ENCODE data around the gene ANKRD63. TPM values are rescaled to one million over a fixed set of nuclear protein-coding genes. Genes with fewer than 3 reads are reported as not detected.

The ANKRD63 gene
- total and polyA plus RNA-seq, 7 donors, result not detected

GRCh38 chr15:40302288-40302886, 19.5 kb upstream of the ANKRD63 start:
- ATAC-seq, result no peak
- no peak for TF ChIP-seq CTCF (IDR thresholded peaks at IDR 0.05)
- Histone ChIP-seq H3K9me3 (peaks cover 4% of the 10 kb centered on the region), H3K27ac (no peak overlapping the region), H3K4me3 (no peak overlapping the region), H3K27me3 (ENCODE audit: insufficient read depth in 3 of 3, low read length in 2 of 3) (no peaks in the 10 kb centered on the region), H3K4me1 (no peaks in the 10 kb centered on the region), H3K36me3 (ENCODE audit: insufficient read depth in 1 of 2, low read depth in 1 of 2) (no peaks in the 10 kb centered on the region)
- WGBS, 3 donors, result 90 to 92% (median 90%) methylated on average over 19 of the region's 19 CpGs
- no peak for DNase-seq
- intact Hi-C loops (cut with DNase I), result no loop called here

DNA sequence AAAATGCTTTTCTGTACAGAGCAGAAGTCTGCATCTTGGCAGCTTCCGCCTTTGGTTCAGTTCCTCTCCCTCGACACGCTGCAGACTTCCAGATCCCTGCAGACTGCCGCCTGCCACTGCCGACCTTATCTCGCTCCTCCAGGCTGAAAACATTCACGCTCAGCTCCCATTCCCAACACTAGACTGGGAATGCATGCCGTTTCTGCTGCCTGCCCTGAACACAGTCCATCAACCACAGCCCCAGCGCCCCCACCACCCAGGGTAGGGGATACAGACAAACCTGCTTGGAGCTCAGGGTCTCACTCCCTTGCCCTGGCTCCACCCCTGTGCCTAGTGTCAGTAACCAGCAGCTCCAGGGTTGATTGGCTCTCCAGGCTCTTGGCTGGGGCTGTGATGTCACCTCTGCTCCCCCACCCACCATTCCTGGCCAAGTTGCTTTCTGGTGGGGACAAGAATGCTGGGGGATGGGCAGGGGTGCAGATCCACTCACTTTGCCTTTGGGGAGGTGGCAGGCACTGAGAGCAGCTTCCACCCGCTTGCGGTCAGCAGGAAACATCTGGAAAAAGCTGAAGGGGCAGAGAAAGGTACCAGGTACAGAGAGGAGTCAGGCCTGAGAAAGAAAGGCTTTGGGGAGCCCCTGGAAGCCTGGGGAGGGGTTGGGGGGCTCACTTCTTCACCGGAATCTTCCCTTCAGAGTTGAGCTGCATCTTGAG, 18.8 kb upstream of the ANKRD63 start:
- Histone ChIP-seq H3K4me1 (no peaks in the 10 kb centered on the region), H3K36me3 (ENCODE audit: insufficient read depth in 1 of 2, low read depth in 1 of 2) (no peaks in the 10 kb centered on the region), H3K27me3 (ENCODE audit: insufficient read depth in 3 of 3, low read length in 2 of 3) (no peaks in the 10 kb centered on the region), H3K4me3 (no peak overlapping the region), H3K27ac (no peak overlapping the region), H3K9me3 (peaks cover 4% of the 10 kb centered on the region)
- ATAC-seq (no peak), DNase-seq (no peak)
- intact Hi-C loops (cut with DNase I), result no loop called here
- 52 to 62% (median 60%) methylated on average over 12 of the region's 12 CpGs for WGBS, 3 donors
- no peak for TF ChIP-seq CTCF (IDR thresholded peaks at IDR 0.05)

- H3K27ac ChIP-seq, result no peak overlapping the region
- ATAC-seq (no peak), DNase-seq (no peak)
- H3K36me3 ChIP-seq (ENCODE audit: insufficient read depth in 1 of 2, low read depth in 1 of 2), result no peaks in the 10 kb centered on the region
- no peaks in the 10 kb centered on the region for H3K27me3 ChIP-seq (ENCODE audit: insufficient read depth in 3 of 3, low read length in 2 of 3)
- no peak for TF ChIP-seq CTCF (IDR thresholded peaks at IDR 0.05)
- H3K4me1 ChIP-seq, result no peaks in the 10 kb centered on the region
- H3K9me3 ChIP-seq, result peaks cover 4% of the 10 kb centered on the region
- intact Hi-C loops (cut with DNase I), result no loop called here
- 88 to 91% (median 89%) methylated on average over 2 of the region's 2 CpGs for WGBS, 3 donors
- no peak overlapping the region for H3K4me3 ChIP-seq
These were observed 17.9 kb upstream of the ANKRD63 start for GRCh38 chr15:40300771-40301170.

GRCh38 chr15:40300367-40300766, 17.5 kb upstream of the ANKRD63 start:
- no peaks in the 10 kb centered on the region for H3K27me3 ChIP-seq (ENCODE audit: insufficient read depth in 3 of 3, low read length in 2 of 3)
- H3K27ac ChIP-seq, result no peak overlapping the region
- no peaks in the 10 kb centered on the region for H3K4me1 ChIP-seq
- ATAC-seq, result no peak
- no peak overlapping the region for H3K4me3 ChIP-seq
- intact Hi-C loops (cut with DNase I), result no loop called here
- no peak for TF ChIP-seq CTCF (IDR thresholded peaks at IDR 0.05)
- 97 to 99% (median 98%) methylated on average over 2 of the region's 2 CpGs for WGBS, 3 donors
- H3K9me3 ChIP-seq, result peaks cover 4% of the 10 kb centered on the region
- H3K36me3 ChIP-seq (ENCODE audit: insufficient read depth in 1 of 2, low read depth in 1 of 2), result no peaks in the 10 kb centered on the region
- no peak for DNase-seq
